ENCODE data around the gene IKBKE. TPM values are rescaled to one million over a fixed set of nuclear protein-coding genes. Genes with fewer than 3 reads are reported as not detected.

IKBKE gene
- total RNA-seq, 2 donors from 2014 or later = 5.0 to 8.5 TPM

GRCh38 chr1:206508956-206509355 is 38.7 kb downstream of the IKBKE start:
- H3K4me3 ChIP-seq (ENCODE audit: low read length) = no peak overlapping the region
- no peak overlapping the region for H3K9ac ChIP-seq (ENCODE audit: extremely low read depth, low read length, poor library complexity, severe bottlenecking)
- H3K4me1 ChIP-seq (ENCODE audit: control insufficient read depth, insufficient read depth, low read length) = peaks cover 4% of the 10 kb centered on the region
- H3K27me3 ChIP-seq (ENCODE audit: control insufficient read depth, insufficient read depth, low read length, poor library complexity, severe bottlenecking) = peaks cover 70% of the 10 kb centered on the region
- TF ChIP-seq CTCF (conservative IDR thresholded peaks at IDR 0.05) = no peak
- Mint-ChIP-seq H3K4me1 (peaks cover 13% of the 10 kb centered on the region), H3K36me3 (ENCODE audit: low read depth) (no peaks in the 10 kb centered on the region), H3K9me3 (no peaks in the 10 kb centered on the region), H3K27ac (no peak overlapping the region), H3K4me3 (no peak overlapping the region), H3K27me3 (ENCODE audit: insufficient read depth) (peaks cover 73% of the 10 kb centered on the region)
- no peaks in the 10 kb centered on the region for H3K9me3 ChIP-seq (ENCODE audit: control insufficient read depth, low read length)
- 83 to 96% methylated on average over 4 to 6 of the region's 6 CpGs for WGBS, 2 experiments (ENCODE audit: insufficient coverage in 1 of 2, insufficient read length in 1 of 2)
- no peak overlapping the region for H3K27ac ChIP-seq (ENCODE audit: low read depth, low read length)
- no peak for DNase-seq
- H3K36me3 ChIP-seq (ENCODE audit: control insufficient read depth, insufficient read depth, low read length) = no peaks in the 10 kb centered on the region

- peaks cover 62% of the 10 kb centered on the region for H3K27me3 ChIP-seq (ENCODE audit: control insufficient read depth, insufficient read depth, low read length, poor library complexity, severe bottlenecking)
- no peaks in the 10 kb centered on the region for H3K36me3 ChIP-seq (ENCODE audit: control insufficient read depth, insufficient read depth, low read length)
- no peak overlapping the region for H3K4me3 Mint-ChIP-seq
- DNase-seq = no peak
- H3K4me1 Mint-ChIP-seq = peaks cover 13% of the 10 kb centered on the region
- H3K27ac Mint-ChIP-seq = no peak overlapping the region
- H3K4me1 ChIP-seq (ENCODE audit: control insufficient read depth, insufficient read depth, low read length) = peaks cover 4% of the 10 kb centered on the region
- H3K36me3 Mint-ChIP-seq (ENCODE audit: low read depth) = no peaks in the 10 kb centered on the region
- H3K9ac ChIP-seq (ENCODE audit: extremely low read depth, low read length, poor library complexity, severe bottlenecking) = no peak overlapping the region
- no peak overlapping the region for H3K27ac ChIP-seq (ENCODE audit: low read depth, low read length)
- TF ChIP-seq CTCF (conservative IDR thresholded peaks at IDR 0.05) = no peak
- peaks cover 65% of the 10 kb centered on the region for H3K27me3 Mint-ChIP-seq (ENCODE audit: insufficient read depth)
- no peaks in the 10 kb centered on the region for H3K9me3 ChIP-seq (ENCODE audit: control insufficient read depth, low read length)
- no peaks in the 10 kb centered on the region for H3K9me3 Mint-ChIP-seq
- H3K4me3 ChIP-seq (ENCODE audit: low read length) = no peak overlapping the region
- 83 to 87% methylated on average over 10 to 12 of the region's 12 CpGs for WGBS, 2 experiments (ENCODE audit: insufficient coverage in 1 of 2, insufficient read length in 1 of 2)
Measured at GRCh38 chr1:206509612-206510257, 39.5 kb downstream of the IKBKE start.

- Mint-ChIP-seq H3K27ac (no peak overlapping the region), H3K27me3 (ENCODE audit: insufficient read depth) (peaks cover 59% of the 10 kb centered on the region), H3K4me3 (no peak overlapping the region), H3K4me1 (peaks cover 13% of the 10 kb centered on the region), H3K9me3 (no peaks in the 10 kb centered on the region), H3K36me3 (ENCODE audit: low read depth) (no peaks in the 10 kb centered on the region)
- Histone ChIP-seq H3K4me3 (ENCODE audit: low read length) (no peak overlapping the region), H3K27me3 (ENCODE audit: control insufficient read depth, insufficient read depth, low read length, poor library complexity, severe bottlenecking) (peaks cover 56% of the 10 kb centered on the region), H3K9me3 (ENCODE audit: control insufficient read depth, low read length) (no peaks in the 10 kb centered on the region), H3K4me1 (ENCODE audit: control insufficient read depth, insufficient read depth, low read length) (peaks cover 4% of the 10 kb centered on the region), H3K9ac (ENCODE audit: extremely low read depth, low read length, poor library complexity, severe bottlenecking) (no peak overlapping the region), H3K27ac (ENCODE audit: low read depth, low read length) (no peak overlapping the region), H3K36me3 (ENCODE audit: control insufficient read depth, insufficient read depth, low read length) (no peaks in the 10 kb centered on the region)
- TF ChIP-seq CTCF (conservative IDR thresholded peaks at IDR 0.05) = no peak
- 89 to 94% methylated on average over 5 of the region's 5 CpGs for whole genome bisulfite sequencing, 2 experiments (ENCODE audit: insufficient coverage in 1 of 2, insufficient read length in 1 of 2)
- no peak for DNase-seq
Measured at GRCh38 chr1:206510371-206510770, 40.1 kb downstream of the IKBKE start.
